ENCODE data around the gene SMYD4.
"Not testable (repeated sequence)": the region's sequence is repeated elsewhere in the genome, so short reads cannot be mapped to it uniquely, and the experiment has no call there.

Gene SMYD4

GRCh38 chr17:1865252-1866037, 35.7 kb upstream of the SMYD4 start:
- Histone ChIP-seq H3K9ac (ENCODE audit: low read length) (no peak overlapping the region), H3K4me3 (ENCODE audit: low read length) (no peak overlapping the region), H3K4me1 (ENCODE audit: control insufficient read depth, insufficient read depth, low read length) (no peaks in the 10 kb centered on the region), H3K36me3 (ENCODE audit: control insufficient read depth, insufficient read depth, low read length, severe bottlenecking) (peaks cover 16% of the 10 kb centered on the region), H3K9me3 (ENCODE audit: control insufficient read depth, low read length) (no peaks in the 10 kb centered on the region), H3K27me3 (replicated peaks; ENCODE audit: control insufficient read depth, insufficient read depth, low read length) (no peaks in the 10 kb centered on the region)
- DNase-seq (ENCODE audit: low read depth) = peak; percentile 62

DNA sequence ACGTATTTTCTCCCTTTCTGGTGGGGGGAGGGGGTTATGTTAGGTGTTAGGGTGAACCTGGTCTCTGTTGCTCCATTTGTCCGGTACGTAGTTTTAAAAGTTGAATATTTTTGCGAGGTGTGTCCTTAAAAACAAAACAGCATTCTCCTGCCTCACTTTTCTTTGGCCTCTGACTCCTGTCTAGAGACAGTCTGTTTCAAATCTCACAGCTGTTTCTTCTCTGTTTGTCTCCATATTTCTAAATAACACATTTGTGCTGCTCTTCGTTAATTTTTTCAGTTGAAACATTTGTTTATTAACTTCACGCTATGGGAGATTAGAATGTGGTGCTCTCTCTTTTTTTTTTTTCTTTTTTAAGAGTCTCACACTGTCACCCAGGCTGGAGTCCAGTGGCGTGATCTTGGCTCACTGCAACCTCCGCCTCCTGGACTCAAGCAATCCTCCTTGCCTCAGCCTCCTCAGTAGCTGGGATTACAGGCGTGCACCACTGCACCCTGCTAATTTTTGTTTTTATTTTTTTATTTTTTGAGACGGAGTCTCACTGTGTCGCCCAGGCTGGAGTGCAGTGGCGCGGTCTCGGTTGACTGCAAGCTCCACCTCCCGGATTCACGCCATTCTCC, 31.8 kb upstream of the SMYD4 start:
- DNase-seq (ENCODE audit: low read depth) = no peak
- no peaks in the 10 kb centered on the region for H3K9me3 ChIP-seq (ENCODE audit: control insufficient read depth, low read length)
- H3K4me1 ChIP-seq (ENCODE audit: control insufficient read depth, insufficient read depth, low read length) = no peaks in the 10 kb centered on the region
- H3K27me3 ChIP-seq (replicated peaks; ENCODE audit: control insufficient read depth, insufficient read depth, low read length) = no peaks in the 10 kb centered on the region
- peaks cover 10% of the 10 kb centered on the region for H3K36me3 ChIP-seq (ENCODE audit: control insufficient read depth, insufficient read depth, low read length, severe bottlenecking)
- H3K4me3 ChIP-seq (ENCODE audit: low read length) = no peak overlapping the region
- H3K9ac ChIP-seq (ENCODE audit: low read length) = no peak overlapping the region

- Histone ChIP-seq H3K9ac (ENCODE audit: low read length) (no peak overlapping the region), H3K27me3 (replicated peaks; ENCODE audit: control insufficient read depth, insufficient read depth, low read length) (no peaks in the 10 kb centered on the region), H3K4me1 (ENCODE audit: control insufficient read depth, insufficient read depth, low read length) (no peaks in the 10 kb centered on the region), H3K9me3 (ENCODE audit: control insufficient read depth, low read length) (no peaks in the 10 kb centered on the region), H3K36me3 (ENCODE audit: control insufficient read depth, insufficient read depth, low read length, severe bottlenecking) (peaks cover 10% of the 10 kb centered on the region), H3K4me3 (ENCODE audit: low read length) (no peak overlapping the region)
- DNase-seq (ENCODE audit: low read depth) = no peak
Measured at GRCh38 chr17:1860978-1861377, 31.3 kb upstream of the SMYD4 start.

GRCh38 chr17:1856462-1856861, 26.8 kb upstream of the SMYD4 start:
- H3K4me1 ChIP-seq (ENCODE audit: control insufficient read depth, insufficient read depth, low read length); H3K9ac ChIP-seq (ENCODE audit: low read length): not testable (repeated sequence)
- H3K36me3 ChIP-seq (ENCODE audit: control insufficient read depth, insufficient read depth, low read length, severe bottlenecking) = peaks cover 45% of the 10 kb centered on the region

GRCh38 chr17:1853698-1854097, 24.0 kb upstream of the SMYD4 start:
- DNase-seq (ENCODE audit: low read depth) = no peak
- peaks cover 38% of the 10 kb centered on the region for H3K36me3 ChIP-seq (ENCODE audit: control insufficient read depth, insufficient read depth, low read length, severe bottlenecking)
- H3K9ac ChIP-seq (ENCODE audit: low read length) = no peak overlapping the region
- H3K4me3 ChIP-seq (ENCODE audit: low read length) = no peak overlapping the region
- H3K27me3 ChIP-seq (replicated peaks; ENCODE audit: control insufficient read depth, insufficient read depth, low read length) = no peaks in the 10 kb centered on the region
- peaks cover 12% of the 10 kb centered on the region for H3K4me1 ChIP-seq (ENCODE audit: control insufficient read depth, insufficient read depth, low read length)
- H3K9me3 ChIP-seq (ENCODE audit: control insufficient read depth, low read length) = no peaks in the 10 kb centered on the region

More at GRCh38 chr17:1856462-1856861, 26.8 kb upstream of the SMYD4 start:
- not testable (repeated sequence) for H3K4me3 ChIP-seq (ENCODE audit: low read length); H3K27me3 ChIP-seq (replicated peaks; ENCODE audit: control insufficient read depth, insufficient read depth, low read length); H3K9me3 ChIP-seq (ENCODE audit: control insufficient read depth, low read length); DNase-seq (ENCODE audit: low read depth)

GRCh38 chr17:1852327-1852726, 22.6 kb upstream of the SMYD4 start:
- no peaks in the 10 kb centered on the region for H3K9me3 ChIP-seq (ENCODE audit: control insufficient read depth, low read length)
- H3K36me3 ChIP-seq (ENCODE audit: control insufficient read depth, insufficient read depth, low read length, severe bottlenecking) = peaks cover 40% of the 10 kb centered on the region
- DNase-seq (ENCODE audit: low read depth) = no peak
- H3K4me3 ChIP-seq (ENCODE audit: low read length) = no peak overlapping the region
- H3K9ac ChIP-seq (ENCODE audit: low read length) = no peak overlapping the region
- H3K4me1 ChIP-seq (ENCODE audit: control insufficient read depth, insufficient read depth, low read length) = peaks cover 15% of the 10 kb centered on the region
- H3K27me3 ChIP-seq (replicated peaks; ENCODE audit: control insufficient read depth, insufficient read depth, low read length) = no peaks in the 10 kb centered on the region

DNA sequence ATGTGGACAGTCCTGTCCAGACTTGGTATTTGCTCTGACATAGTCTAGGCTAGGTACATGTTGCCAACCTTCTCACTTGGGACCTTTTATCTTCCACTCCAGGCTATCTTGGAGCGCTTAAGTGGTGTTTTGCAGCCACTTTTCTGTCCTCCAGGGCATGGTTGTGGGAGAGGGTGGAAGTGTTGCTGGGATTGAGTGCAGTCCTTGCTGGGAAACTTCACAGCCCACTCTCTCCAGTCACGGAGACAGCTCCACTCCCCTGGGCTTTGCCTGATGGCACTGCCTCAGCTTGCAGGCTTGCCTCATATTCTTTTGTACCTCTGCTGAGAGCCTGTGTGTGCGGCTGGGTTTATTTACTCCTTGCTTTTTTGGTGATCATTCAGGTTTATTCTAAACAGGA, 17.5 kb upstream of the SMYD4 start:
- Histone ChIP-seq H3K9me3 (ENCODE audit: control insufficient read depth, low read length) (no peaks in the 10 kb centered on the region), H3K36me3 (ENCODE audit: control insufficient read depth, insufficient read depth, low read length, severe bottlenecking) (peaks cover 45% of the 10 kb centered on the region), H3K4me1 (ENCODE audit: control insufficient read depth, insufficient read depth, low read length) (peaks cover 21% of the 10 kb centered on the region), H3K27me3 (replicated peaks; ENCODE audit: control insufficient read depth, insufficient read depth, low read length) (no peaks in the 10 kb centered on the region), H3K4me3 (ENCODE audit: low read length) (no peak overlapping the region), H3K9ac (ENCODE audit: low read length) (no peak overlapping the region)
- no peak for DNase-seq (ENCODE audit: low read depth)

- Histone ChIP-seq H3K9ac (ENCODE audit: low read length) (no peak overlapping the region), H3K36me3 (ENCODE audit: control insufficient read depth, insufficient read depth, low read length, severe bottlenecking) (peaks cover 43% of the 10 kb centered on the region), H3K9me3 (ENCODE audit: control insufficient read depth, low read length) (no peaks in the 10 kb centered on the region), H3K27me3 (replicated peaks; ENCODE audit: control insufficient read depth, insufficient read depth, low read length) (no peaks in the 10 kb centered on the region), H3K4me3 (ENCODE audit: low read length) (no peak overlapping the region), H3K4me1 (ENCODE audit: control insufficient read depth, insufficient read depth, low read length) (peaks cover 9% of the 10 kb centered on the region)
- DNase-seq (ENCODE audit: low read depth) = no peak
Measured at GRCh38 chr17:1843947-1844346, 14.2 kb upstream of the SMYD4 start.

GRCh38 chr17:1839516-1839915, 9.8 kb upstream of the SMYD4 start:
- Histone ChIP-seq H3K4me1 (ENCODE audit: control insufficient read depth, insufficient read depth, low read length) (no peaks in the 10 kb centered on the region), H3K9ac (ENCODE audit: low read length) (no peak overlapping the region), H3K36me3 (ENCODE audit: control insufficient read depth, insufficient read depth, low read length, severe bottlenecking) (peaks cover 18% of the 10 kb centered on the region), H3K9me3 (ENCODE audit: control insufficient read depth, low read length) (no peaks in the 10 kb centered on the region), H3K4me3 (ENCODE audit: low read length) (no peak overlapping the region), H3K27me3 (replicated peaks; ENCODE audit: control insufficient read depth, insufficient read depth, low read length) (no peaks in the 10 kb centered on the region)
- DNase-seq (ENCODE audit: low read depth) = no peak

GRCh38 chr17:1834380-1835149, 4.9 kb upstream of the SMYD4 start:
- no peak overlapping the region for H3K9ac ChIP-seq (ENCODE audit: low read length)
- no peaks in the 10 kb centered on the region for H3K9me3 ChIP-seq (ENCODE audit: control insufficient read depth, low read length)
- DNase-seq (ENCODE audit: low read depth) = no peak
- no peaks in the 10 kb centered on the region for H3K27me3 ChIP-seq (replicated peaks; ENCODE audit: control insufficient read depth, insufficient read depth, low read length)
- peaks cover 4% of the 10 kb centered on the region for H3K36me3 ChIP-seq (ENCODE audit: control insufficient read depth, insufficient read depth, low read length, severe bottlenecking)
- H3K4me3 ChIP-seq (ENCODE audit: low read length) = no peak overlapping the region
- H3K4me1 ChIP-seq (ENCODE audit: control insufficient read depth, insufficient read depth, low read length) = peaks cover 10% of the 10 kb centered on the region

DNA sequence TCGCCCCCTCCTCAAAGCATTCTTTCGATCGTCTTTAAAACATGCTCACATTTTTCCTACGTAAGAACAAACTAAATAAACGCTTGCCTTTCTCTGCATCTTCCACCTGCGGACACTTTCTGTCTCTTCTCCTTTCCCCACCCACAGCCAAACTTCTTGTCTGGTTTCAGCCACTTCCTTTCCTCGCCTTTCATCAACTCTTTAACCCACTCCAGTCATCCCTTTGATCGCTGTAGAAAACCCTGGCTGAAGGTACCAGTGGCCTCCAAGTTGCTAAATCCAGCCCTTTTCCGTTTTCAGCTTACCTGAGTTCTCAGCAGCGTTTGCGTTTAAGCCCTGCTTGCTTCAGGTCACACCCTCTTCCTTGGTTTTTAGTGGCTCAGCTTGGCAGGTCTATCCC, 586 bp upstream of the SMYD4 start:
- peaks cover 16% of the 10 kb centered on the region for H3K4me1 ChIP-seq (ENCODE audit: control insufficient read depth, insufficient read depth, low read length)
- no peak for DNase-seq (ENCODE audit: low read depth)
- no peaks in the 10 kb centered on the region for H3K27me3 ChIP-seq (replicated peaks; ENCODE audit: control insufficient read depth, insufficient read depth, low read length)
- peak overlapping the region; percentile 88 for H3K9ac ChIP-seq (ENCODE audit: low read length)
- H3K4me3 ChIP-seq (ENCODE audit: low read length) = peak overlapping the region; percentile 92
- peaks cover 11% of the 10 kb centered on the region for H3K36me3 ChIP-seq (ENCODE audit: control insufficient read depth, insufficient read depth, low read length, severe bottlenecking)
- no peaks in the 10 kb centered on the region for H3K9me3 ChIP-seq (ENCODE audit: control insufficient read depth, low read length)

Data from adipocyte (in vitro differentiated cells).